Measurements from ENCODE around the gene TSPO.

- TF ChIP-seq CTCF (IDR thresholded peaks at IDR 0.05), result no peak
- TF ChIP-seq POLR2A (IDR thresholded peaks at IDR 0.05), result peak in 1 of 2 donors; percentile 26
Measured at GRCh38 chr22:43186272-43187170, 35.2 kb downstream of the TSPO start, which contains the start of gene TTLL12.
